Upper lobe of left lung (tissue), 6 donors: ENCODE data around the gene MUC5AC. TPM values are rescaled to one million over a fixed set of nuclear protein-coding genes. Genes with fewer than 3 reads are reported as not detected.
A peak's percentile ranks its signal among the peaks of the same experiment; 100 is the strongest.

Source experiments
- ATAC-seq, 2 donors: fragments of 200-7000 bp; cut with Tn5 transposase; one replicate each; pipeline ENCODE4 v1.9.1; 2022; ENCODE audit warnings: mild to moderate bottlenecking in 2 of 2, moderate library complexity in 2 of 2; ENCODE audit not compliant: low FRiP score in 2 of 2
- DNase-seq, 2 donors: peaks; one replicate each; pipeline ENCODE4 v3.0.0-alpha.2; 2019 to 2020
- H3K27ac ChIP-seq, 4 donors: fragments of 200-600 bp; sonication (generic); one replicate each; pipeline ENCODE4 v1.5.1; 2016 to 2019
- H3K27me3 ChIP-seq, 4 donors: fragments of 200-600 bp; sonication (generic); one replicate each; pipeline ENCODE4 v1.5.1; 2017 to 2019
- H3K36me3 ChIP-seq, 4 donors: fragments of 200-600 bp; sonication (generic); one replicate each; pipeline ENCODE4 v1.5.1; 2016 to 2019
- H3K4me1 ChIP-seq, 4 donors: fragments of 200-600 bp; sonication (generic); one replicate each; pipeline ENCODE4 v1.5.1; 2018 to 2019
- H3K4me3 ChIP-seq, 4 donors: fragments of 200-600 bp; sonication (generic); one replicate each; pipeline ENCODE4 v1.5.1; 2017 to 2019; ENCODE audit warnings: mild to moderate bottlenecking in 2 of 4, moderate library complexity in 1 of 4
- H3K9me3 ChIP-seq, 4 donors: fragments of 200-600 bp; sonication (generic); one replicate each; pipeline ENCODE4 v1.5.1; 2018 to 2019
- EP300 ChIP-seq, 4 donors: sonication (generic); formaldehyde crosslinking; IDR thresholded peaks; one replicate each; pipeline ENCODE4 v1.5.1; 2017; ENCODE audit warnings: antibody characterized with exemption in 4 of 4, control low read depth in 2 of 4
- POLR2A ChIP-seq, 4 donors: fragments of 450-650 bp; IDR thresholded peaks; one replicate each; pipeline ENCODE4 v1.5.1; 2016 to 2017; ENCODE audit warnings: antibody characterized with exemption in 4 of 4, mild to moderate bottlenecking in 2 of 4
- POLR2AphosphoS5 ChIP-seq, 2 donors: sonication (generic); formaldehyde crosslinking; IDR thresholded peaks; one replicate each; pipeline ENCODE4 v1.5.1; 2017; ENCODE audit warnings: antibody characterized with exemption in 2 of 2
- WGBS, 2 donors: methylation state at CpG; one replicate each; pipeline ENCODE4 v1.1.5; 2017 to 2018; 5-methylcytosine and 5-hydroxymethylcytosine counted together
- total RNA-seq, 6 donors: library from RNA; depleted of rRNA in 4 of 6; stranded (reverse); fragments of >200 nt in 4 of 6; gene quantifications; one replicate each; pipeline versions ENCODE4 v1.1.0 to v1.2.1, GENCODE V29; 2016 to 2021
- TF ChIP-seq, protein P1 (sequence below), 6 experiments: fragments of 450-650 bp in 4 of 6; fragments of 200-600 bp in 2 of 6; sonication (generic) in 2 of 6; IDR thresholded peaks; one replicate each; pipeline ENCODE4 v1.5.1; 2016 to 2019; ENCODE audit warnings: antibody characterized with exemption in 6 of 6
- donor health status: DM: no; HTN: no; CAD: no; lungs with moderate emphysema.
- donor health status: DM: no; HTN: yes; CAD: no; lungs with severe emphysema.

Gene MUC5AC
- total RNA-seq, 6 donors from 2014 or later, result under 0.01 to 7.3 (median 0.78) TPM; not detected in 1

DNA sequence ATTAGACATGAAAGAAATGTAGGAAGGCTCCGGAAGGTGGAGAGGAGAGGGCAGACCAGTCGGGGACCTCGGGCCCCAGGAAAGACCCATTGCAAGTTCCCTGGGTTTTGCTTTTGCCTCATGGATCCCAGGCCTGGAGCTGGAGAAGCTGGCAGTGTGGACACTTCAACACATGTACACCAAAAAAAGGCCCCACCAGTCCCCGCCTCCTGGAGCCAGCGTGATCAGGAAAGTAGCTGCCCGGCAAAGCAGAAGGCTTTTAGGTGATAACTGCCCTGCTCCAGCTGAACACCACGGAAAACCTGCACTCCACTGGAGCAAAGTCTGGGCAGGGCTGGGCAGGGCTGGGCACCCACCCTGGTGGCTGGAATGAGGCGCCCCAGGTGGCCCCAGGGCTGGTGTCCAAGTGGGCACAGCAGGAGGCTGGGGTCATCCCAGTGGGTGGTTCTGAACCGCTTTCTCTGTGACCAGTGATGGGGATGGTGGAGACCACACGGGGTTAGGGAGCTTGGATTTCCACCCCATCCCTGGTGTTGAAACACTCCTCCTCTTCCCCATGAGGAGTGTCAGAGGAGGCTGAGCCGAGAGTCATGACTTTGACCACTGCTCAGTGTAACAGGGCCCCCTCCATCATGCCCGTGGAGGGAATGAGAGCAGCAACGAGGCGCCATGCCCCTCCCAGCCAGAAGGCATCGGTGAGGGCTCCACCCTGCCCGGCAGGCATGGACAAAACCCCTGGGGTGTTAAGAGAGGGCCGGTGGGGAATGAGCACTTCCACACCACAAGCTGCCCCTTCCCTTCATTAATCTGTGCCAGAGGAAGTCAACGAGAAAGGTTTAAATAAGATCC lies 16.9 kb upstream of the MUC5AC start:
- H3K27me3 ChIP-seq, result no peaks in the 10 kb centered on the region
- 79 to 83% methylated on average over 11 to 18 of the region's 18 CpGs for WGBS, 2 donors
- ATAC-seq (peak in 1 of 2 donors; percentile 11), DNase-seq (peak in 1 of 2 donors; percentile 54)
- no peaks in the 10 kb centered on the region for H3K4me1 ChIP-seq
- H3K36me3 ChIP-seq, result no peaks in the 10 kb centered on the region
- H3K4me3 ChIP-seq, result no peak overlapping the region
- no peak overlapping the region for H3K27ac ChIP-seq
- TF ChIP-seq, protein P1, sequence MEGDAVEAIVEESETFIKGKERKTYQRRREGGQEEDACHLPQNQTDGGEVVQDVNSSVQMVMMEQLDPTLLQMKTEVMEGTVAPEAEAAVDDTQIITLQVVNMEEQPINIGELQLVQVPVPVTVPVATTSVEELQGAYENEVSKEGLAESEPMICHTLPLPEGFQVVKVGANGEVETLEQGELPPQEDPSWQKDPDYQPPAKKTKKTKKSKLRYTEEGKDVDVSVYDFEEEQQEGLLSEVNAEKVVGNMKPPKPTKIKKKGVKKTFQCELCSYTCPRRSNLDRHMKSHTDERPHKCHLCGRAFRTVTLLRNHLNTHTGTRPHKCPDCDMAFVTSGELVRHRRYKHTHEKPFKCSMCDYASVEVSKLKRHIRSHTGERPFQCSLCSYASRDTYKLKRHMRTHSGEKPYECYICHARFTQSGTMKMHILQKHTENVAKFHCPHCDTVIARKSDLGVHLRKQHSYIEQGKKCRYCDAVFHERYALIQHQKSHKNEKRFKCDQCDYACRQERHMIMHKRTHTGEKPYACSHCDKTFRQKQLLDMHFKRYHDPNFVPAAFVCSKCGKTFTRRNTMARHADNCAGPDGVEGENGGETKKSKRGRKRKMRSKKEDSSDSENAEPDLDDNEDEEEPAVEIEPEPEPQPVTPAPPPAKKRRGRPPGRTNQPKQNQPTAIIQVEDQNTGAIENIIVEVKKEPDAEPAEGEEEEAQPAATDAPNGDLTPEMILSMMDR (IDR thresholded peaks at IDR 0.05), result no peak
- no peak for TF ChIP-seq POLR2A (IDR thresholded peaks at IDR 0.05)
- no peak for TF ChIP-seq POLR2AphosphoS5 (IDR thresholded peaks at IDR 0.05)
- no peak for TF ChIP-seq EP300 (IDR thresholded peaks at IDR 0.05)
- peaks cover 0 to 11% (median 0%) of the 10 kb centered on the region in 4 donors for H3K9me3 ChIP-seq

DNA sequence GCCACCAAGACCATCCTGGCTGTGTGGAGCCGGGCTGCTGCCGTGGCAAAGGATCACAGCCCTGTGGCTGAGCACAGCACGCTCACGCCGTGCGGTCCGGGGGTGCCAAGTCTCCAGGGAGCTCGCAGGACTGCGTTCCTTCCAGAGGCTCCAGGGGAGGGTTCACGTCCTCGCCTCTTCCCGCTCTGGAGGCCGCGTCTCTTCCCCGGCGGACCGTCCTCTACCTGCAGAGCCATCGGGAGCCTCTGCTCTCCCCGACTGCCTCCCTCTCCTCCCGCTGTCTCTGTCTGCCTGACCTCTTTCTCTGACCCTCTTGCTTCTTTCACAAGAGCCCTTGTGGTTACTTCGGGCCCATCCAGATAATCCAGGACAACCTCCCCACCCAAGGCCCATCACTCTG lies 11.4 kb upstream of the MUC5AC start:
- H3K9me3 ChIP-seq, result peaks cover 0 to 11% (median 0%) of the 10 kb centered on the region in 4 donors
- H3K27me3 ChIP-seq, result no peaks in the 10 kb centered on the region
- no peak overlapping the region for H3K4me3 ChIP-seq
- WGBS, 2 donors, result 86 to 93% methylated on average over 20 to 21 of the region's 21 CpGs
- no peak for ATAC-seq
- no peak for TF ChIP-seq POLR2A (IDR thresholded peaks at IDR 0.05)
- TF ChIP-seq, protein P1 (IDR thresholded peaks at IDR 0.05), result no peak
- TF ChIP-seq POLR2AphosphoS5 (IDR thresholded peaks at IDR 0.05), result no peak
- TF ChIP-seq EP300 (IDR thresholded peaks at IDR 0.05), result no peak
- H3K4me1 ChIP-seq, result no peaks in the 10 kb centered on the region
- no peak overlapping the region for H3K27ac ChIP-seq
- no peaks in the 10 kb centered on the region for H3K36me3 ChIP-seq
- peak in 1 of 2 donors; percentile 76 for DNase-seq

DNA sequence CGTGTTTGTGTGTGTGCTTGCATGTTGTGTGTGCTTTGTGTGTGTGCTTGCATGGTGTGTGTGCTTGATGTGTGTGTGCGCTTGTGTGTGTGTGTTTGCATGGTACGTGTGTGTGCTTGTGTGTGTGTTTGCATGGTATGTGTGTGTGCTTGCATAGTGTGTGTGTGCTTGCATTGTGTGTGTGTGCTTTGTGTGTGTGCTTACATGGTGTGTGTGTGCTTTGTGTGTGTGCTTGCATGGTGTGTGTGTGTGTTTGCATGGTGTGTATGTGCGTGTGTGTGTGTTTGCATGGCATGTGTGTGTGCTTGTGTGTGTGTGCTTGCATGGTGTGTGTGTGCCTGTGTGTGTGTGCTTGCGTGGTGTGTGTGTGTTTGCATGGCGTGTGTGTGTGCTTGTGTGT lies 10.0 kb upstream of the MUC5AC start:
- Histone ChIP-seq H3K4me3 (no peak overlapping the region), H3K27ac (no peak overlapping the region), H3K27me3 (no peaks in the 10 kb centered on the region), H3K4me1 (no peaks in the 10 kb centered on the region), H3K36me3 (no peaks in the 10 kb centered on the region), H3K9me3 (peaks cover 0 to 11% (median 0%) of the 10 kb centered on the region in 4 donors)
- TF ChIP-seq, protein P1 (IDR thresholded peaks at IDR 0.05), result no peak
- TF ChIP-seq EP300 (IDR thresholded peaks at IDR 0.05), result no peak
- TF ChIP-seq POLR2AphosphoS5 (IDR thresholded peaks at IDR 0.05), result no peak
- no peak for TF ChIP-seq POLR2A (IDR thresholded peaks at IDR 0.05)
- DNase-seq, result no peak
- ATAC-seq, result no peak
- 92 to 93% methylated on average over 5 to 6 of the region's 6 CpGs for WGBS, 2 donors

DNA sequence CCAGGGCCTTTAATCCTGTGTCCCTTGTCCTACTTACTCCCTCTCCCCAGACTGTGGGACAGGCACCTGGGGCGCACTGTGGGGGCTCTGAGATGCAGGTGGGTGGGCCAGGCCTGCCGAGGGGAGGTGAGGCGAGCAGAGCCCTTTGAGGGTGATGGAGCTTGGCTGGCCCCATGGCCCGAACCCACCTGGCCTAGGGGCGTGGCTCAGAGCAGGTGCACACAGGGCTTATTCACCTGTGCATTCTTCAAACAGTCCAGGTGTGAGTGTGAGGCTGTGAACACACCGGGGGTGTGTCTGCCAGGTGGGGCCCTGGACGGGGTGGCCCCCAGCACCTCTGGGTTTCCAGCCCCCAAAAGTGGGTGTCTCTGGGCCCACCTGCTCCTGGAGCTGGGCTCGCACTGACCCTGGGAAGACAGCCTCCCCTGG lies 9.0 kb upstream of the MUC5AC start:
- Histone ChIP-seq H3K27ac (no peak overlapping the region), H3K4me1 (no peaks in the 10 kb centered on the region), H3K4me3 (no peak overlapping the region), H3K27me3 (no peaks in the 10 kb centered on the region), H3K9me3 (peaks cover 0 to 3% (median 0%) of the 10 kb centered on the region in 4 donors), H3K36me3 (no peaks in the 10 kb centered on the region)
- TF ChIP-seq POLR2A (IDR thresholded peaks at IDR 0.05), result no peak
- TF ChIP-seq POLR2AphosphoS5 (IDR thresholded peaks at IDR 0.05), result no peak
- TF ChIP-seq, protein P1 (IDR thresholded peaks at IDR 0.05), result no peak
- TF ChIP-seq EP300 (IDR thresholded peaks at IDR 0.05), result no peak
- no peak for ATAC-seq
- DNase-seq, result peak; percentile 9 to 75
- WGBS, 2 donors, result 88 to 93% methylated on average over 5 to 7 of the region's 8 CpGs
